Neural cell (in vitro differentiated cells): Measurements from ENCODE around the gene AKAP8L. TPM values are rescaled to one million over a fixed set of nuclear protein-coding genes. Genes with fewer than 3 reads are reported as not detected.

Experiments
- H2AFZ ChIP-seq: fragments of 200-600, 300-800 bp; sonication (generic), shearing (Covaris generic); 2 replicates; pipeline ENCODE4 v1.6.0; 2014; ENCODE audit warnings: low read depth, mild to moderate bottlenecking, antibody characterized with exemption, low read length, moderate library complexity
- H3F3A ChIP-seq: fragments of 200-600 bp; shearing (Covaris generic); 2 replicates; pipeline ENCODE4 v1.6.1; 2016; ENCODE audit warnings: mild to moderate bottlenecking, moderate library complexity, mixed read lengths, antibody characterized with exemption, low read length; ENCODE audit not compliant: insufficient read depth, poor library complexity, severe bottlenecking
- H3K27ac ChIP-seq: fragments of 200-600, 300-800 bp; sonication (generic), shearing (Covaris generic); 2 replicates; pipeline ENCODE4 v1.5.1; 2014; ENCODE audit warnings: mild to moderate bottlenecking, low read length, moderate library complexity
- H3K27me3 ChIP-seq: fragments of 300-800, 200-600 bp; sonication (generic), shearing (Covaris generic); 2 replicates; pipeline ENCODE4 v1.6.0; 2014; ENCODE audit warnings: mild to moderate bottlenecking, low read depth, low read length, moderate library complexity; ENCODE audit not compliant: insufficient read depth
- H3K36me3 ChIP-seq: fragments of 300-800, 200-600 bp; sonication (generic), shearing (Covaris generic); 2 replicates; pipeline ENCODE4 v1.5.1; 2014; ENCODE audit warnings: mild to moderate bottlenecking, antibody characterized with exemption, low read length, moderate library complexity; ENCODE audit not compliant: insufficient read depth
- H3K4me2 ChIP-seq: fragments of 300-800, 200-600 bp; sonication (generic), shearing (Covaris generic); 2 replicates; pipeline ENCODE4 v1.6.0; 2014; ENCODE audit warnings: mild to moderate bottlenecking, low read length
- H3K4me3 ChIP-seq: fragments of 300-800, 200-600 bp; sonication (generic), shearing (Covaris generic); 2 replicates; pipeline ENCODE4 v1.5.1; 2014; ENCODE audit warnings: mild to moderate bottlenecking, low read length, moderate library complexity
- H3K79me2 ChIP-seq: fragments of 200-600 bp; shearing (Covaris generic); replicated peaks from 2 replicates; pipeline ENCODE4 v1.6.0; 2014; ENCODE audit warnings: mild to moderate bottlenecking, low read length, moderate library complexity; ENCODE audit not compliant: insufficient read depth
- H3K9ac ChIP-seq: fragments of 300-800, 200-600 bp; sonication (generic), shearing (Covaris generic); 2 replicates; pipeline ENCODE4 v1.6.1; 2016; ENCODE audit warnings: mild to moderate bottlenecking, low read length, mixed read lengths
- H3K9me2 ChIP-seq: fragments of 200-600 bp; shearing (Covaris generic); 2 replicates; pipeline ENCODE4 v1.6.1; 2016; ENCODE audit warnings: mild to moderate bottlenecking, low read length, mixed read lengths; ENCODE audit not compliant: insufficient read depth
- H3K9me3 ChIP-seq: fragments of 200-600, 300-800 bp; sonication (generic), shearing (Covaris generic); 2 replicates; pipeline ENCODE4 v1.6.1; 2016; ENCODE audit warnings: mild to moderate bottlenecking, mixed run types, low read length, moderate library complexity, mixed read lengths
- H4K20me1 ChIP-seq: fragments of 200-600 bp; shearing (Covaris generic); 2 replicates; pipeline ENCODE4 v1.6.1; 2016; ENCODE audit warnings: mild to moderate bottlenecking, mixed run types; ENCODE audit not compliant: insufficient read depth
- CTCF ChIP-seq: fragments of 450-650 bp; IDR thresholded peaks from 2 replicates; pipeline ENCODE4 v1.5.1; 2014; ENCODE audit warnings: antibody characterized with exemption, mild to moderate bottlenecking, moderate library complexity; ENCODE audit not compliant: poor library complexity, severe bottlenecking
- EP300 ChIP-seq: fragments of 450-650 bp; conservative IDR thresholded peaks from 2 replicates; pipeline ENCODE4 v1.6.1; 2014; ENCODE audit warnings: antibody characterized with exemption, mild to moderate bottlenecking, moderate library complexity; ENCODE audit not compliant: poor library complexity, severe bottlenecking
- EZH2 ChIP-seq: fragments of 200-600, 300-800 bp; shearing (Covaris generic), sonication (generic); IDR thresholded peaks from 2 replicates; pipeline ENCODE4 v1.6.1; 2014; ENCODE audit warnings: antibody characterized with exemption, low read length, borderline replicate concordance, mild to moderate bottlenecking; ENCODE audit not compliant: insufficient read depth, poor library complexity, severe bottlenecking
- MXI1 ChIP-seq: fragments of 450-650 bp; conservative IDR thresholded peaks from 2 replicates; pipeline ENCODE4 v1.6.1; 2014; ENCODE audit warnings: antibody characterized with exemption, mild to moderate bottlenecking; ENCODE audit not compliant: poor library complexity, severe bottlenecking
- POLR2AphosphoS5 ChIP-seq: IDR thresholded peaks from 2 replicates; pipeline ENCODE4 v1.6.1; 2012
- RAD21 ChIP-seq: fragments of 450-650 bp; conservative IDR thresholded peaks from 2 replicates; pipeline ENCODE4 v1.6.1; 2014; ENCODE audit warnings: antibody characterized with exemption, mild to moderate bottlenecking, moderate library complexity
- REST ChIP-seq: IDR thresholded peaks from 2 replicates; pipeline ENCODE4 v1.6.1; 2012; ENCODE audit warnings: borderline replicate concordance
- SMC3 ChIP-seq: fragments of 450-650 bp; conservative IDR thresholded peaks from 2 replicates; pipeline ENCODE4 v1.6.1; 2014; ENCODE audit warnings: antibody characterized with exemption, mild to moderate bottlenecking, moderate library complexity; ENCODE audit not compliant: poor library complexity
- TAF1 ChIP-seq: IDR thresholded peaks from 2 replicates; pipeline ENCODE4 v1.6.1; 2012; ENCODE audit warnings: low read depth
- polyA plus RNA-seq: library from polyadenylated mRNA; depleted of rRNA; stranded (reverse); fragments of >200 nt; gene quantifications from 2 replicates; pipeline ENCODE4 v1.2.3, GENCODE V29; 2014

AKAP8L gene
- polyA plus RNA-seq, 1 donor from 2014 or later, result 281 TPM

- H3K36me3 ChIP-seq, result no peaks in the 10 kb centered on the region
- peak overlapping the region; percentile 95 for H3K4me3 ChIP-seq
- no peak overlapping the region for H3K27ac ChIP-seq
- peak overlapping the region; percentile 80 for H3K4me2 ChIP-seq
- no peaks in the 10 kb centered on the region for H3K9me2 ChIP-seq
- H2AFZ ChIP-seq, result no peak overlapping the region
- peaks cover 3% of the 10 kb centered on the region for H3K79me2 ChIP-seq
- H3F3A ChIP-seq, result peaks cover 8% of the 10 kb centered on the region
- TF ChIP-seq SMC3, result no peak
- H3K27me3 ChIP-seq, result peaks cover 6% of the 10 kb centered on the region
- H4K20me1 ChIP-seq, result no peaks in the 10 kb centered on the region
- H3K9ac ChIP-seq, result peak overlapping the region; percentile 82
- no peaks in the 10 kb centered on the region for H3K9me3 ChIP-seq
Observed at GRCh38 chr19:15448044-15448777, 29.4 kb upstream of the AKAP8L start.

GRCh38 chr19:15447057-15447456 is 28.3 kb upstream of the AKAP8L start:
- Histone ChIP-seq H3F3A (peaks cover 8% of the 10 kb centered on the region), H3K79me2 (peaks cover 3% of the 10 kb centered on the region), H3K9ac (no peak overlapping the region), H3K9me3 (no peaks in the 10 kb centered on the region), H4K20me1 (no peaks in the 10 kb centered on the region), H3K27ac (no peak overlapping the region), H3K27me3 (no peaks in the 10 kb centered on the region), H3K4me3 (no peak overlapping the region), H3K36me3 (no peaks in the 10 kb centered on the region), H2AFZ (no peak overlapping the region), H3K4me2 (no peak overlapping the region), H3K9me2 (no peaks in the 10 kb centered on the region)
- TF ChIP-seq RAD21 (no peak), POLR2AphosphoS5 (no peak), EZH2 (no peak), CTCF (no peak), TAF1 (no peak)

GRCh38 chr19:15445807-15446376 is 27.1 kb upstream of the AKAP8L start:
- no peak overlapping the region for H3K4me2 ChIP-seq
- no peaks in the 10 kb centered on the region for H3K9me2 ChIP-seq
- no peak overlapping the region for H2AFZ ChIP-seq
- H3K27me3 ChIP-seq, result no peaks in the 10 kb centered on the region
- peaks cover 8% of the 10 kb centered on the region for H3F3A ChIP-seq
- no peaks in the 10 kb centered on the region for H4K20me1 ChIP-seq
- no peaks in the 10 kb centered on the region for H3K36me3 ChIP-seq
- no peaks in the 10 kb centered on the region for H3K9me3 ChIP-seq
- no peak overlapping the region for H3K27ac ChIP-seq
- peaks cover 3% of the 10 kb centered on the region for H3K79me2 ChIP-seq
- no peak overlapping the region for H3K9ac ChIP-seq
- no peak overlapping the region for H3K4me3 ChIP-seq
- no peak for TF ChIP-seq EP300
- TF ChIP-seq MXI1, result no peak
- TF ChIP-seq REST, result no peak
- no peak for TF ChIP-seq POLR2AphosphoS5
- no peak for TF ChIP-seq EZH2
